ENCODE data around the gene AGAP1.

DNA sequence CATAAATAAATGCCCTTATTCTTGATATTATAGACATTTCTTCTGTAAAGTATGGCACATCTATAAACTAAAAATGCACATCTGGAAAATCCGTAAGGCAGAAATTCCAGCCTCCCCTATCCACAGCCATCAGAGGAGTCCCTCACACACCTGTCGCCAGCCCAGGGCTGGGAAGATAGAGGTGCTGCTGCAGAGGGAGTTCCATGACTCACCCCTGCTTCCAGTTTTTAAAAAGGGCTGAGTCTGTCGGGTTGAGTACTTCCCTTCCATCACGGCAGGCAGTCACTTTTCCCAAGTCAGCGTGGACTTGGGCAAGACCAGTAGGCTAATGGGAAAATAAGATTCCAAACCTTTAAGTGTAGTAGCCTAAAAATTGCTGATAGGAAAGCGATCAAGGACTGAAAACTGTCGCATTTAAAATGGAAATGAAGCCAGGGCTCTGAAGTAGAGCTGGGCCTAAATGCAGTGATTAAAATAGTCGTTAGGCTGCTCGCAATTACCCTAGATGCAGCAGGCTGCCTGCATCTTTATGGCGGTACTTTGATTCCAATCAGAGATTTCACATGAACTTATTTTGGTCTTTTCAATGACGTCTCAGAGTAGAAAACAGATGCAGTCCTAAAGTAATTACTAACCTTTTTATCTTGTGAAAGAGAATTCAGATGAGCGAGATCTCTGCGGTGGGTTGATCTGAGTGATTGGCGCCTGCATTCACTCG is 280.5 kb downstream of the AGAP1 start:
- TF ChIP-seq, protein P1, sequence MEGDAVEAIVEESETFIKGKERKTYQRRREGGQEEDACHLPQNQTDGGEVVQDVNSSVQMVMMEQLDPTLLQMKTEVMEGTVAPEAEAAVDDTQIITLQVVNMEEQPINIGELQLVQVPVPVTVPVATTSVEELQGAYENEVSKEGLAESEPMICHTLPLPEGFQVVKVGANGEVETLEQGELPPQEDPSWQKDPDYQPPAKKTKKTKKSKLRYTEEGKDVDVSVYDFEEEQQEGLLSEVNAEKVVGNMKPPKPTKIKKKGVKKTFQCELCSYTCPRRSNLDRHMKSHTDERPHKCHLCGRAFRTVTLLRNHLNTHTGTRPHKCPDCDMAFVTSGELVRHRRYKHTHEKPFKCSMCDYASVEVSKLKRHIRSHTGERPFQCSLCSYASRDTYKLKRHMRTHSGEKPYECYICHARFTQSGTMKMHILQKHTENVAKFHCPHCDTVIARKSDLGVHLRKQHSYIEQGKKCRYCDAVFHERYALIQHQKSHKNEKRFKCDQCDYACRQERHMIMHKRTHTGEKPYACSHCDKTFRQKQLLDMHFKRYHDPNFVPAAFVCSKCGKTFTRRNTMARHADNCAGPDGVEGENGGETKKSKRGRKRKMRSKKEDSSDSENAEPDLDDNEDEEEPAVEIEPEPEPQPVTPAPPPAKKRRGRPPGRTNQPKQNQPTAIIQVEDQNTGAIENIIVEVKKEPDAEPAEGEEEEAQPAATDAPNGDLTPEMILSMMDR (IDR thresholded peaks at IDR 0.05): no peak
- TF ChIP-seq POLR2A (IDR thresholded peaks at IDR 0.05) (no peak), POLR2AphosphoS5 (IDR thresholded peaks at IDR 0.05; ENCODE audit: insufficient read depth in 1 of 2, low read depth in 1 of 2) (no peak)

Data from vagina (tissue), 2 donors.